SK-N-SH (cell line): ENCODE results near the gene VPS16. TPM values are rescaled to one million over a fixed set of nuclear protein-coding genes. Genes with fewer than 3 reads are reported as not detected.

Source experiments
- CTCF ChIA-PET: fragments of 300-600, 350-600 bp; formaldehyde crosslinking; extraction: SDS; loops from one replicate; lab custom pipeline; 2021; lab: Yijun Ruan, JAX
- POLR2A ChIA-PET: fragments of 350-600 bp; sonication (Branson Sonifier 250); formaldehyde crosslinking; extraction: SDS; loops from one replicate; lab custom pipeline; 2020; ENCODE audit warnings: antibody characterized with exemption, inconsistent platforms; lab: Yijun Ruan, JAX
- DNase-seq: peaks from one replicate; pipeline ENCODE4 v3.0.0; 2012
- H2AFZ ChIP-seq: fragments of 200-600 bp; sonication (generic); 2 replicates; pipeline ENCODE4 v1.8.1; 2016; ENCODE audit warnings: antibody characterized with exemption, mild to moderate bottlenecking, low read depth
- H3F3A ChIP-seq: fragments of 200-600 bp; sonication (generic); replicated peaks from 2 replicates; pipeline ENCODE3; 2016; ENCODE audit warnings: antibody characterized with exemption, mild to moderate bottlenecking; ENCODE audit not compliant: insufficient read depth
- H3K27ac ChIP-seq, 2 experiments: fragments of 200-500 bp in 1 of 2; fragments of 200-600 bp in 1 of 2; sonication (Bioruptor generic) in 1 of 2; sonication (generic), shearing (Covaris generic) in 1 of 2; 2 replicates each; pipeline versions ENCODE4 v1.5.1 to v1.6.1; 2014 to 2016; ENCODE audit warnings: low read depth in 2 of 2, inconsistent platforms in 1 of 2, low read length in 1 of 2, mild to moderate bottlenecking in 1 of 2, mixed read lengths in 1 of 2
- H3K27me3 ChIP-seq: fragments of 200-600 bp; sonication (generic), shearing (Covaris generic); 2 replicates; pipeline ENCODE4 v1.6.1; 2016; ENCODE audit warnings: mixed run types; ENCODE audit not compliant: insufficient read depth
- H3K36me3 ChIP-seq, 2 experiments: fragments of 200-500 bp in 1 of 2; fragments of 200-600 bp in 1 of 2; sonication (Bioruptor generic) in 1 of 2; sonication (generic) in 1 of 2; replicated peaks in 1 of 2; 2 replicates each; pipeline versions ENCODE3 to v1.5.1; 2014 to 2016; ENCODE audit warnings: low read length in 1 of 2, mild to moderate bottlenecking in 1 of 2; ENCODE audit not compliant: insufficient read depth in 2 of 2, control insufficient read depth in 1 of 2
- H3K4me1 ChIP-seq, 2 experiments: fragments of 200-500 bp in 1 of 2; fragments of 200-600 bp in 1 of 2; sonication (Bioruptor generic) in 1 of 2; sonication (generic), shearing (Covaris generic) in 1 of 2; 2 replicates each; pipeline versions ENCODE4 v1.5.1 to v1.6.1; 2014 to 2016; ENCODE audit warnings: low read depth in 1 of 2, low read length in 1 of 2, mixed run types in 1 of 2; ENCODE audit not compliant: insufficient read depth in 2 of 2, control insufficient read depth in 1 of 2
- H3K4me2 ChIP-seq: fragments of 200-600 bp; sonication (generic), shearing (Covaris generic); 2 replicates; pipeline ENCODE4 v1.6.1; 2017; ENCODE audit warnings: mixed run types
- H3K4me3 ChIP-seq, 2 experiments: fragments of 200-500 bp in 1 of 2; fragments of 200-600 bp in 1 of 2; sonication (Bioruptor generic) in 1 of 2; sonication (generic), shearing (Covaris generic) in 1 of 2; 2 replicates each; pipeline versions ENCODE4 v1.5.1 to v1.8.1; 2014 to 2016; ENCODE audit warnings: low read depth in 2 of 2, inconsistent platforms in 1 of 2, low read length in 1 of 2, mild to moderate bottlenecking in 1 of 2, mixed read lengths in 1 of 2, moderate library complexity in 1 of 2
- H3K79me2 ChIP-seq: fragments of 200-600 bp; sonication (generic); 2 replicates; pipeline ENCODE4 v1.8.1; 2017; ENCODE audit warnings: mild to moderate bottlenecking; ENCODE audit not compliant: insufficient read depth
- H3K9ac ChIP-seq: fragments of 200-600 bp; sonication (generic); 2 replicates; pipeline ENCODE4 v1.6.1; 2017; ENCODE audit warnings: mixed run types
- H3K9me2 ChIP-seq: fragments of 200-600 bp; sonication (generic); 2 replicates; pipeline ENCODE4 v1.6.1; 2017; ENCODE audit warnings: mixed run types
- H3K9me3 ChIP-seq: fragments of 200-600 bp; sonication (generic); 2 replicates; pipeline ENCODE4 v1.6.1; 2017; ENCODE audit warnings: mixed run types, mild to moderate bottlenecking, moderate library complexity
- H4K20me1 ChIP-seq: fragments of 200-600 bp; sonication (generic); 2 replicates; pipeline ENCODE4 v1.6.1; 2017; ENCODE audit warnings: mild to moderate bottlenecking, mixed run types; ENCODE audit not compliant: insufficient read depth
- CHD2 ChIP-seq: fragments of 150-350 bp; IDR thresholded peaks from 2 replicates; pipeline ENCODE4 v1.6.1; 2018; ENCODE audit warnings: low read length; ENCODE audit not compliant: partially characterized antibody
- EZH2phosphoT487 ChIP-seq: fragments of 200-600 bp; sonication (generic); IDR thresholded peaks from 2 replicates; pipeline ENCODE4 v1.6.1; 2017; ENCODE audit warnings: low read depth, mixed run types, mild to moderate bottlenecking, antibody characterized with exemption, moderate library complexity, borderline replicate concordance
- FOSL2 ChIP-seq: IDR thresholded peaks from 2 replicates; pipeline ENCODE4 v1.4.0; 2012; ENCODE audit warnings: low read depth, mild to moderate bottlenecking, moderate library complexity, borderline replicate concordance
- FOXJ3 ChIP-seq: sonication (generic); formaldehyde crosslinking; IDR thresholded peaks from 2 replicates; pipeline ENCODE4 v1.5.1; 2020; ENCODE audit warnings: mild to moderate bottlenecking, missing genetic modification reagents
- FOXM1 ChIP-seq: IDR thresholded peaks from 2 replicates; pipeline ENCODE4 v1.4.0; 2012; ENCODE audit warnings: low read depth, mild to moderate bottlenecking
- GABPA ChIP-seq: IDR thresholded peaks from 2 replicates; pipeline ENCODE4 v1.4.0; 2012; ENCODE audit warnings: low read depth, mild to moderate bottlenecking
- JUND ChIP-seq: IDR thresholded peaks from 2 replicates; pipeline ENCODE4 v1.4.0; 2012
- MXI1 ChIP-seq: IDR thresholded peaks from 2 replicates; pipeline ENCODE4 v1.6.1; 2012; ENCODE audit warnings: mild to moderate bottlenecking, low read depth, low read length, improper control_type of control experiment
- NRF1 ChIP-seq: IDR thresholded peaks from 2 replicates; pipeline ENCODE4 v1.6.1; 2012; ENCODE audit warnings: low read depth, mild to moderate bottlenecking, low read length
- POLR2AphosphoS5 ChIP-seq: IDR thresholded peaks from 2 replicates; pipeline ENCODE4 v1.6.1; 2012; ENCODE audit warnings: low read depth, low read length
- RCOR1 ChIP-seq: fragments of 150-350 bp; IDR thresholded peaks from 2 replicates; pipeline ENCODE4 v1.6.1; 2017; ENCODE audit warnings: antibody characterized with exemption, low read length
- SIN3A ChIP-seq: IDR thresholded peaks from 2 replicates; pipeline ENCODE4 v1.6.1; 2012; ENCODE audit warnings: low read depth, mild to moderate bottlenecking, low read length, moderate library complexity, borderline replicate concordance
- TCF12 ChIP-seq: IDR thresholded peaks from 2 replicates; pipeline ENCODE4 v1.4.0; 2012
- TEAD4 ChIP-seq: IDR thresholded peaks from 2 replicates; pipeline ENCODE4 v1.4.0; 2012; ENCODE audit warnings: mild to moderate bottlenecking, borderline replicate concordance; ENCODE audit not compliant: insufficient read depth
- ZBTB33 ChIP-seq: IDR thresholded peaks from 2 replicates; pipeline ENCODE4 v1.4.0; 2012; ENCODE audit warnings: low read depth, borderline replicate concordance
- WGBS: methylation state at CpG from one replicate; pipeline ENCODE4 v1.1.6; 2017; ENCODE audit warnings: low lambda C conversion rate; 5-methylcytosine and 5-hydroxymethylcytosine counted together
- polyA plus RNA-seq, 3 experiments: library from polyadenylated mRNA; depleted of rRNA; stranded (reverse); fragments of >200 nt; gene quantifications; 2 replicates each; pipeline ENCODE4 v1.2.3, GENCODE V29; 2012
- TF ChIP-seq, protein P1 (sequence below): IDR thresholded peaks from 2 replicates; pipeline ENCODE4 v1.4.0; 2012; ENCODE audit warnings: low read depth, borderline replicate concordance
- TF ChIP-seq, protein P2 (sequence below): IDR thresholded peaks from 2 replicates; pipeline ENCODE4 v1.4.0; 2012; ENCODE audit warnings: low read depth

Gene VPS16
- polyA plus RNA-seq, 1 of the 3 experiments (the other 2 are of a cell fraction): 62.0 TPM

GRCh38 chr20:2816030-2816582, 24.4 kb upstream of the VPS16 start, which contains the start of gene TMEM239:
TMEM239 (plus strand) TSS chr20:2816364; CDS start chr20:2816555, 191 bp downstream.
- 80% methylated on average over 8 of the region's 10 CpGs for WGBS
- POLR2A ChIA-PET: no interaction called here
- peak; percentile 20 for DNase-seq
- H2AFZ ChIP-seq: no peak within 1 kb of the TSS
- no peaks in the 10 kb centered on the region for H3K36me3 ChIP-seq
- TF ChIP-seq EZH2phosphoT487 (no peak), FOXJ3 (CRISPR knock-in tag) (no peak), CHD2 (no peak)
- H3K79me2 ChIP-seq: no peaks in the 10 kb centered on the region
- H3K4me1 ChIP-seq: peaks cover 10 to 18% of the 10 kb centered on the region in 2 experiments; a peak in 2 of 4 replicates
- peak within 1 kb of the TSS; percentile 83 for H3K4me2 ChIP-seq
- peaks cover 11% of the 10 kb centered on the region for H3K9me3 ChIP-seq
- CTCF ChIA-PET: no interaction called here
- no peak within 1 kb of the TSS for H3K4me3 ChIP-seq
- H3K27ac ChIP-seq: peak within 1 kb of the TSS in 1 of 2 experiments; percentile 72; a peak in 1 of 4 replicates
- peaks cover 13% of the 10 kb centered on the region for H3F3A ChIP-seq
- peak within 1 kb of the TSS; percentile 20; the same call in 1 of the 2 replicates for H3K9ac ChIP-seq
- no peaks in the 10 kb centered on the region for H3K9me2 ChIP-seq
- no peaks in the 10 kb centered on the region for H3K27me3 ChIP-seq
- H4K20me1 ChIP-seq: no peaks in the 10 kb centered on the region

DNA sequence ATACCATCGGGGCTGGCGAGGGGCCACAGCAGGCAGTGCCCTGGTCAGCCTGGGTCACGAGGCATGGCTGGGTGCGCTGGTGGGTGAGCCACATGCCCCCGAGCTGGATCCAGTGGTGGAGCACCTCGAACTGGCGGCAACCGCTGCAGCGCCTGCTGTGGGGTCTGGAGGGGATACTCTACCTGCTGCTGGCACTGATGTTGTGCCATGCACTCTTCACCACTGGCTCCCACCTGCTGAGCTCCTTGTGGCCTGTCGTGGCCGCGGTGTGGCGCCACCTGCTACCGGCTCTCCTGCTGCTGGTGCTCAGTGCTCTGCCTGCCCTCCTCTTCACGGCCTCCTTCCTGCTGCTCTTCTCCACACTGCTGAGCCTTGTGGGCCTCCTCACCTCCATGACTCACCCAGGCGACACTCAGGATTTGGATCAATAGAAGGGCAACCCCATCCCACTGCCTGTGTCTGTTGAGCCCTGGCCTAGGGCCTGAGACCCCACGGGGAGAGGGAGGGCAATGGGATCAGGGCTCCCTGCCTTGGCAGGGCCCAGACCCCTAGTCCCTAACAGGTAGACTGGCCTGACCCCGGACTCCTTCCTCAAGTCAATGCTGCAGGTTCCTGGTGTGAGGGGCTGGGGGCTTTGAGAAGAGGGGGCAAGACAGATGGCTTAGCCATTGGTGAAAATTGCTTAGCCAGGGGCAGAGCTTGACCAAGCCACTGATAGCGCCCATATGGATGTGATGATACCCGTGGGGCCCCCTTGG, 23.8 kb upstream of the VPS16 start:
- Histone ChIP-seq H3K36me3 (no peaks in the 10 kb centered on the region), H3K4me3 (no peak overlapping the region), H3K9ac (no peak overlapping the region), H4K20me1 (no peaks in the 10 kb centered on the region), H3K4me2 (no peak overlapping the region), H2AFZ (no peak overlapping the region), H3K4me1 (peaks cover 12 to 18% of the 10 kb centered on the region in 2 experiments; a peak in 2 of 4 replicates), H3K79me2 (no peaks in the 10 kb centered on the region), H3K27me3 (no peaks in the 10 kb centered on the region), H3K9me3 (peaks cover 7% of the 10 kb centered on the region), H3K27ac (no peak overlapping the region), H3F3A (peaks cover 13% of the 10 kb centered on the region), H3K9me2 (no peaks in the 10 kb centered on the region)
- 85% methylated on average over 8 of the region's 20 CpGs for WGBS
- TF ChIP-seq MXI1 (no peak), GABPA (no peak), TCF12 (no peak)
- TF ChIP-seq, protein P1, sequence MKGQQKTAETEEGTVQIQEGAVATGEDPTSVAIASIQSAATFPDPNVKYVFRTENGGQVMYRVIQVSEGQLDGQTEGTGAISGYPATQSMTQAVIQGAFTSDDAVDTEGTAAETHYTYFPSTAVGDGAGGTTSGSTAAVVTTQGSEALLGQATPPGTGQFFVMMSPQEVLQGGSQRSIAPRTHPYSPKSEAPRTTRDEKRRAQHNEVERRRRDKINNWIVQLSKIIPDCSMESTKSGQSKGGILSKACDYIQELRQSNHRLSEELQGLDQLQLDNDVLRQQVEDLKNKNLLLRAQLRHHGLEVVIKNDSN: no peak
- peak; percentile 14 for DNase-seq
- ChIA-PET CTCF (no interaction called here), POLR2A (no interaction called here)

DNA sequence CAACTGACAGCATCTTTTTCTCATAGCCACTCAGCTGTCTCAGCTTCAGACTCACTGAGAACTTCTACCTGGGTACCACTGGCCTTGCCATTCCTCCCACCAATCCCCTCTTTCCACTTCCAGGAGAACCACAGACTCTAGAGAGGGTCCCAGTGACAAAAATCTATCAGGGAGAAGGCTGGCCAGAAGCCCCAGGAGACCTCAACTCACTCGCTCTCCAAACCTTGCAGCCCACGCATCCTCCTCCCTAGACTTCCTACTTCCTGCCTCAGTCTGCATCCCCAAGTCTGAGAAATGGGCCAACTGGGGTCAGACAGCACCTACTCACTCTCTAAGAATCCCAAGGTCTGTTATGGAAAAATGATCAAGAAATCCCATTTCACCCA, 23.2 kb upstream of the VPS16 start:
- WGBS: 91% methylated on average over 2 of the region's 2 CpGs
- CTCF ChIA-PET: no interaction called here
- H3K36me3 ChIP-seq: no peaks in the 10 kb centered on the region

More for the DNA sequence above, 23.2 kb upstream of the VPS16 start:
- H2AFZ ChIP-seq: no peak overlapping the region
- no peak for DNase-seq
- no peak overlapping the region for H3K27ac ChIP-seq
- TF ChIP-seq ZBTB33 (no peak), TCF12 (no peak), RCOR1 (no peak), CHD2 (no peak), NRF1 (no peak), SIN3A (no peak), FOSL2 (no peak), GABPA (no peak), EZH2phosphoT487 (no peak), MXI1 (no peak), FOXM1 (no peak), TEAD4 (no peak), POLR2AphosphoS5 (no peak), JUND (no peak)
- TF ChIP-seq, protein P2, sequence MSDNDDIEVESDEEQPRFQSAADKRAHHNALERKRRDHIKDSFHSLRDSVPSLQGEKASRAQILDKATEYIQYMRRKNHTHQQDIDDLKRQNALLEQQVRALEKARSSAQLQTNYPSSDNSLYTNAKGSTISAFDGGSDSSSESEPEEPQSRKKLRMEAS: no peak
- TF ChIP-seq, protein P1: no peak
- TF ChIP-seq, all 33 proteins: peak for 0
- H3K79me2 ChIP-seq: no peaks in the 10 kb centered on the region
- H3K27me3 ChIP-seq: no peaks in the 10 kb centered on the region
- no peak overlapping the region for H3K4me3 ChIP-seq
- H3K9ac ChIP-seq: no peak overlapping the region
- H4K20me1 ChIP-seq: no peaks in the 10 kb centered on the region
- POLR2A ChIA-PET: no interaction called here
- H3K9me2 ChIP-seq: no peaks in the 10 kb centered on the region
- peaks cover 1% of the 10 kb centered on the region for H3K9me3 ChIP-seq
- H3K4me2 ChIP-seq: no peak overlapping the region
- H3F3A ChIP-seq: peaks cover 13% of the 10 kb centered on the region
- peaks cover 14 to 18% of the 10 kb centered on the region in 2 experiments; a peak in 2 of 4 replicates for H3K4me1 ChIP-seq
